HepG2 (cell line): ENCODE measurements around the gene LINS1. TPM values are rescaled to one million over a fixed set of nuclear protein-coding genes. Genes with fewer than 3 reads are reported as not detected.
A peak's percentile ranks its signal among the peaks of the same experiment; 100 is the strongest.

Experiments
- HNRNPL ChIP-seq: fragments of 200-400 bp; formaldehyde crosslinking; IDR thresholded peaks from 2 replicates; pipeline ENCODE4 v1.6.1; 2017; ENCODE audit warnings: mild to moderate bottlenecking, low read depth, low read length
- IRX3 ChIP-seq: sonication (generic); formaldehyde crosslinking; IDR thresholded peaks from 2 replicates; pipeline ENCODE4 v1.8.1; 2023; ENCODE audit warnings: mild to moderate bottlenecking, low read depth, missing genetic modification reagents, borderline replicate concordance
- KLF16 ChIP-seq, 2 experiments: sonication (generic) in 1 of 2; formaldehyde crosslinking in 1 of 2; IDR thresholded peaks; 2 replicates each; pipeline versions ENCODE4 v1.6.1 to v1.8.0; 2016 to 2023; ENCODE audit warnings: missing genetic modification reagents in 2 of 2, missing compliant biosample characterization in 1 of 2
- PCBP2 ChIP-seq: fragments of 200-400 bp; formaldehyde crosslinking; optimal IDR thresholded peaks from 2 replicates; pipeline ENCODE3; 2018; ENCODE audit warnings: low read length, low read depth; ENCODE audit not compliant: poor library complexity, severe bottlenecking
- SKI ChIP-seq: fragments of 450-650 bp; IDR thresholded peaks from one replicate; pipeline ENCODE4 v1.6.1; 2018; ENCODE audit warnings: mild to moderate bottlenecking; ENCODE audit not compliant: partially characterized antibody
- TBL1XR1 ChIP-seq: fragments of 150-350 bp; IDR thresholded peaks from 2 replicates; pipeline ENCODE4 v1.6.1; 2014; ENCODE audit warnings: borderline replicate concordance, low read length; ENCODE audit not compliant: partially characterized antibody
- THAP9 ChIP-seq: sonication (generic); formaldehyde crosslinking; IDR thresholded peaks from 2 replicates; pipeline ENCODE4; 2020; ENCODE audit warnings: missing genetic modification reagents, mild to moderate bottlenecking, borderline replicate concordance
- U2AF2 ChIP-seq: fragments of 200-400 bp; formaldehyde crosslinking; IDR thresholded peaks from 2 replicates; pipeline ENCODE4 v1.6.1; 2017; ENCODE audit warnings: low read depth, mild to moderate bottlenecking, low read length
- ZBTB3 ChIP-seq: sonication (generic); formaldehyde crosslinking; IDR thresholded peaks from 2 replicates; pipeline ENCODE4 v1.4.0; 2020; ENCODE audit warnings: low read depth, mild to moderate bottlenecking, moderate library complexity, missing genetic modification reagents, borderline replicate concordance
- ZNF235 ChIP-seq: sonication (generic); formaldehyde crosslinking; IDR thresholded peaks from 2 replicates; pipeline ENCODE4 v1.8.1; 2023; ENCODE audit warnings: mild to moderate bottlenecking, missing genetic modification reagents, borderline replicate concordance
- ZNF460 ChIP-seq: sonication (generic); formaldehyde crosslinking; IDR thresholded peaks from 2 replicates; pipeline ENCODE4 v1.5.1; 2020; ENCODE audit warnings: missing genetic modification reagents, mild to moderate bottlenecking, borderline replicate concordance
- polyA plus RNA-seq, 8 experiments: library from polyadenylated mRNA; depleted of rRNA in 3 of 8; stranded (reverse) in 7 of 8; unstranded in 1 of 8; fragments of >200 nt; fragmentation: Illumina TruSeq in 4 of 8; extraction: Trizol in 4 of 8; gene quantifications; 2 replicates each; pipeline versions ENCODE4 v1.2.1 to v1.2.3, GENCODE V29; 2011 to 2016; ENCODE audit warnings: low read depth in 4 of 8, missing spikeins in 1 of 8, mixed read lengths in 1 of 8; ENCODE audit not compliant: insufficient read depth in 1 of 8
- total RNA-seq, 5 experiments: library from RNA; depleted of rRNA; stranded (reverse); fragments of >200 nt; fragmentation: Illumina TruSeq; extraction: Trizol; gene quantifications; 2 replicates each; pipeline ENCODE4 v1.2.3, GENCODE V29; 2016; ENCODE audit warnings: low read depth in 1 of 5
- TF ChIP-seq, protein P1 (sequence below): sonication (generic); formaldehyde crosslinking; IDR thresholded peaks from 2 replicates; pipeline ENCODE4 v1.5.0; 2020; ENCODE audit warnings: mild to moderate bottlenecking, missing genetic modification reagents
- TF ChIP-seq, protein P2 (sequence below): sonication (generic); formaldehyde crosslinking; IDR thresholded peaks from 2 replicates; pipeline ENCODE4 v1.4.0; 2020; ENCODE audit warnings: missing genetic modification reagents

LINS1 gene
- total and polyA plus RNA-seq, 2 of the 13 experiments (the other 11 are each of a cell fraction or from before 2014, with no cell fraction given): 9.8 to 10.4 TPM

DNA sequence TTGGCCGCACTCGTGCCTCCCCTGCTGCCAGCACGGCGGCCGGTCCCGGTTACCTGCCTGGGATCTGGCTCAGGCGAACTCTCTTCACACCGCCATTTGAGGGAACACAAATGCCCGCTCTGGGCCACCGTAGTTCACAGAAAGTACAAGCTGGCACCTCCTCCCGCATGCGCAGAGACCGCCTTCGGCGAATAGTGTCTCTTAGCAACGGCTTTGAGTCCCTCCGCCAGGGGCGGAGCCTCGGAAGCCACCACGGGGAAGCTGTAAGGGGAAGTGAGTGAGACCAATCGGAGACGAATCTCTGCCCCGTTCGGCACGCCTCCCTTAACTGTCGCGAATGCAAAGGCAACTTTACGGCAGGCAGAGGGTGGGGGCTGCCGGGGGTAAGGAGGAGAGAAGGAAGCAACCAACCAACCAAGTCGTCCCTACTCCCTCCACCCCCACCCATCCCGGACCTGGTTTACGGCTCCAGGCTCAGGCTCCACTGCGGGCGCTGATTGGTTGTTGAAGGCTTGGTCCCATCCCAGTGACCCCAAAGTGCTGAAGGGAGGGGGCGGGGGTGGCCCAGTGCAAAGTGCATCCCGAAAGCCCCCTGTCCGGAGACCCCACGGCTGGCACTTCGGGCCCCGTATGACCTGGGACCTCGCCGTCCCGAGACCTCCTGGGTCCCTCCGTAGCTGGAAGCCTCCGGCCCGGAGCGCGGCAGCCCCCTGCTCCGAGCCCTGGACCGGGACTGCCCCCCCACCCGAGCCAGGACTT is at the start of gene LINS1, which contains the start of gene ASB7 (continued):
- TF ChIP-seq TBL1XR1 (no peak), ZBTB3 (CRISPR knock-in tag) (no peak), PCBP2 (no peak), KLF16 (CRISPR knock-in tag; IDR thresholded peaks at IDR 0.05) (no peak; a peak in 1 of 4 replicates), ZNF460 (CRISPR knock-in tag) (no peak), HNRNPL (peak; percentile 70; the same call in 1 of the 2 replicates), ZNF235 (CRISPR knock-in tag) (no peak), THAP9 (CRISPR knock-in tag) (peak; percentile 95; the same call in 1 of the 2 replicates), U2AF2 (peak; percentile 39; the same call in 1 of the 2 replicates), SKI (no peak), IRX3 (CRISPR knock-in tag) (no peak)
- TF ChIP-seq, protein P1, sequence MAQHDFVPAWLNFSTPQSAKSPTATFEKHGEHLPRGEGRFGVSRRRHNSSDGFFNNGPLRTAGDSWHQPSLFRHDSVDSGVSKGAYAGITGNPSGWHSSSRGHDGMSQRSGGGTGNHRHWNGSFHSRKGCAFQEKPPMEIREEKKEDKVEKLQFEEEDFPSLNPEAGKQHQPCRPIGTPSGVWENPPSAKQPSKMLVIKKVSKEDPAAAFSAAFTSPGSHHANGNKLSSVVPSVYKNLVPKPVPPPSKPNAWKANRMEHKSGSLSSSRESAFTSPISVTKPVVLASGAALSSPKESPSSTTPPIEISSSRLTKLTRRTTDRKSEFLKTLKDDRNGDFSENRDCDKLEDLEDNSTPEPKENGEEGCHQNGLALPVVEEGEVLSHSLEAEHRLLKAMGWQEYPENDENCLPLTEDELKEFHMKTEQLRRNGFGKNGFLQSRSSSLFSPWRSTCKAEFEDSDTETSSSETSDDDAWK (CRISPR knock-in tag): no peak
- TF ChIP-seq, protein P2, sequence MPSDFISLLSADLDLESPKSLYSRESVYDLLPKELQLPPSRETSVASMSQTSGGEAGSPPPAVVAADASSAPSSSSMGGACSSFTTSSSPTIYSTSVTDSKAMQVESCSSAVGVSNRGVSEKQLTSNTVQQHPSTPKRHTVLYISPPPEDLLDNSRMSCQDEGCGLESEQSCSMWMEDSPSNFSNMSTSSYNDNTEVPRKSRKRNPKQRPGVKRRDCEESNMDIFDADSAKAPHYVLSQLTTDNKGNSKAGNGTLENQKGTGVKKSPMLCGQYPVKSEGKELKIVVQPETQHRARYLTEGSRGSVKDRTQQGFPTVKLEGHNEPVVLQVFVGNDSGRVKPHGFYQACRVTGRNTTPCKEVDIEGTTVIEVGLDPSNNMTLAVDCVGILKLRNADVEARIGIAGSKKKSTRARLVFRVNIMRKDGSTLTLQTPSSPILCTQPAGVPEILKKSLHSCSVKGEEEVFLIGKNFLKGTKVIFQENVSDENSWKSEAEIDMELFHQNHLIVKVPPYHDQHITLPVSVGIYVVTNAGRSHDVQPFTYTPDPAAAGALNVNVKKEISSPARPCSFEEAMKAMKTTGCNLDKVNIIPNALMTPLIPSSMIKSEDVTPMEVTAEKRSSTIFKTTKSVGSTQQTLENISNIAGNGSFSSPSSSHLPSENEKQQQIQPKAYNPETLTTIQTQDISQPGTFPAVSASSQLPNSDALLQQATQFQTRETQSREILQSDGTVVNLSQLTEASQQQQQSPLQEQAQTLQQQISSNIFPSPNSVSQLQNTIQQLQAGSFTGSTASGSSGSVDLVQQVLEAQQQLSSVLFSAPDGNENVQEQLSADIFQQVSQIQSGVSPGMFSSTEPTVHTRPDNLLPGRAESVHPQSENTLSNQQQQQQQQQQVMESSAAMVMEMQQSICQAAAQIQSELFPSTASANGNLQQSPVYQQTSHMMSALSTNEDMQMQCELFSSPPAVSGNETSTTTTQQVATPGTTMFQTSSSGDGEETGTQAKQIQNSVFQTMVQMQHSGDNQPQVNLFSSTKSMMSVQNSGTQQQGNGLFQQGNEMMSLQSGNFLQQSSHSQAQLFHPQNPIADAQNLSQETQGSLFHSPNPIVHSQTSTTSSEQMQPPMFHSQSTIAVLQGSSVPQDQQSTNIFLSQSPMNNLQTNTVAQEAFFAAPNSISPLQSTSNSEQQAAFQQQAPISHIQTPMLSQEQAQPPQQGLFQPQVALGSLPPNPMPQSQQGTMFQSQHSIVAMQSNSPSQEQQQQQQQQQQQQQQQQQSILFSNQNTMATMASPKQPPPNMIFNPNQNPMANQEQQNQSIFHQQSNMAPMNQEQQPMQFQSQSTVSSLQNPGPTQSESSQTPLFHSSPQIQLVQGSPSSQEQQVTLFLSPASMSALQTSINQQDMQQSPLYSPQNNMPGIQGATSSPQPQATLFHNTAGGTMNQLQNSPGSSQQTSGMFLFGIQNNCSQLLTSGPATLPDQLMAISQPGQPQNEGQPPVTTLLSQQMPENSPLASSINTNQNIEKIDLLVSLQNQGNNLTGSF (CRISPR knock-in tag): no peak
